Neural cell (in vitro differentiated cells): ENCODE results near the gene PIP4K2A. TPM values are rescaled to one million over a fixed set of nuclear protein-coding genes. Genes with fewer than 3 reads are reported as not detected.

Experiments
- H2AFZ ChIP-seq: fragments of 200-600, 300-800 bp; sonication (generic), shearing (Covaris generic); 2 replicates; pipeline ENCODE4 v1.6.0; 2014; ENCODE audit warnings: low read depth, mild to moderate bottlenecking, antibody characterized with exemption, low read length, moderate library complexity
- H3F3A ChIP-seq: fragments of 200-600 bp; shearing (Covaris generic); 2 replicates; pipeline ENCODE4 v1.6.1; 2016; ENCODE audit warnings: mild to moderate bottlenecking, moderate library complexity, mixed read lengths, antibody characterized with exemption, low read length; ENCODE audit not compliant: insufficient read depth, poor library complexity, severe bottlenecking
- H3K27ac ChIP-seq: fragments of 200-600, 300-800 bp; sonication (generic), shearing (Covaris generic); 2 replicates; pipeline ENCODE4 v1.5.1; 2014; ENCODE audit warnings: mild to moderate bottlenecking, low read length, moderate library complexity
- H3K27me3 ChIP-seq: fragments of 300-800, 200-600 bp; sonication (generic), shearing (Covaris generic); 2 replicates; pipeline ENCODE4 v1.6.0; 2014; ENCODE audit warnings: mild to moderate bottlenecking, low read depth, low read length, moderate library complexity; ENCODE audit not compliant: insufficient read depth
- H3K36me3 ChIP-seq: fragments of 300-800, 200-600 bp; sonication (generic), shearing (Covaris generic); 2 replicates; pipeline ENCODE4 v1.5.1; 2014; ENCODE audit warnings: mild to moderate bottlenecking, antibody characterized with exemption, low read length, moderate library complexity; ENCODE audit not compliant: insufficient read depth
- H3K4me2 ChIP-seq: fragments of 300-800, 200-600 bp; sonication (generic), shearing (Covaris generic); 2 replicates; pipeline ENCODE4 v1.6.0; 2014; ENCODE audit warnings: mild to moderate bottlenecking, low read length
- H3K4me3 ChIP-seq: fragments of 300-800, 200-600 bp; sonication (generic), shearing (Covaris generic); 2 replicates; pipeline ENCODE4 v1.5.1; 2014; ENCODE audit warnings: mild to moderate bottlenecking, low read length, moderate library complexity
- H3K79me2 ChIP-seq: fragments of 200-600 bp; shearing (Covaris generic); replicated peaks from 2 replicates; pipeline ENCODE4 v1.6.0; 2014; ENCODE audit warnings: mild to moderate bottlenecking, low read length, moderate library complexity; ENCODE audit not compliant: insufficient read depth
- H3K9ac ChIP-seq: fragments of 300-800, 200-600 bp; sonication (generic), shearing (Covaris generic); 2 replicates; pipeline ENCODE4 v1.6.1; 2016; ENCODE audit warnings: mild to moderate bottlenecking, low read length, mixed read lengths
- H3K9me2 ChIP-seq: fragments of 200-600 bp; shearing (Covaris generic); 2 replicates; pipeline ENCODE4 v1.6.1; 2016; ENCODE audit warnings: mild to moderate bottlenecking, low read length, mixed read lengths; ENCODE audit not compliant: insufficient read depth
- H3K9me3 ChIP-seq: fragments of 200-600, 300-800 bp; sonication (generic), shearing (Covaris generic); 2 replicates; pipeline ENCODE4 v1.6.1; 2016; ENCODE audit warnings: mild to moderate bottlenecking, mixed run types, low read length, moderate library complexity, mixed read lengths
- H4K20me1 ChIP-seq: fragments of 200-600 bp; shearing (Covaris generic); 2 replicates; pipeline ENCODE4 v1.6.1; 2016; ENCODE audit warnings: mild to moderate bottlenecking, mixed run types; ENCODE audit not compliant: insufficient read depth
- EP300 ChIP-seq: fragments of 450-650 bp; conservative IDR thresholded peaks from 2 replicates; pipeline ENCODE4 v1.6.1; 2014; ENCODE audit warnings: antibody characterized with exemption, mild to moderate bottlenecking, moderate library complexity; ENCODE audit not compliant: poor library complexity, severe bottlenecking
- EZH2 ChIP-seq: fragments of 200-600, 300-800 bp; shearing (Covaris generic), sonication (generic); IDR thresholded peaks from 2 replicates; pipeline ENCODE4 v1.6.1; 2014; ENCODE audit warnings: antibody characterized with exemption, low read length, borderline replicate concordance, mild to moderate bottlenecking; ENCODE audit not compliant: insufficient read depth, poor library complexity, severe bottlenecking
- MXI1 ChIP-seq: fragments of 450-650 bp; conservative IDR thresholded peaks from 2 replicates; pipeline ENCODE4 v1.6.1; 2014; ENCODE audit warnings: antibody characterized with exemption, mild to moderate bottlenecking; ENCODE audit not compliant: poor library complexity, severe bottlenecking
- POLR2AphosphoS5 ChIP-seq: IDR thresholded peaks from 2 replicates; pipeline ENCODE4 v1.6.1; 2012
- RAD21 ChIP-seq: fragments of 450-650 bp; conservative IDR thresholded peaks from 2 replicates; pipeline ENCODE4 v1.6.1; 2014; ENCODE audit warnings: antibody characterized with exemption, mild to moderate bottlenecking, moderate library complexity
- SMC3 ChIP-seq: fragments of 450-650 bp; conservative IDR thresholded peaks from 2 replicates; pipeline ENCODE4 v1.6.1; 2014; ENCODE audit warnings: antibody characterized with exemption, mild to moderate bottlenecking, moderate library complexity; ENCODE audit not compliant: poor library complexity
- TAF1 ChIP-seq: IDR thresholded peaks from 2 replicates; pipeline ENCODE4 v1.6.1; 2012; ENCODE audit warnings: low read depth
- polyA plus RNA-seq: library from polyadenylated mRNA; depleted of rRNA; stranded (reverse); fragments of >200 nt; gene quantifications from 2 replicates; pipeline ENCODE4 v1.2.3, GENCODE V29; 2014
- TF ChIP-seq, protein P1 (sequence below): IDR thresholded peaks from 2 replicates; pipeline ENCODE4 v1.6.1; 2012; ENCODE audit warnings: borderline replicate concordance
- TF ChIP-seq, protein P2 (sequence below): fragments of 450-650 bp; IDR thresholded peaks from 2 replicates; pipeline ENCODE4 v1.5.1; 2014; ENCODE audit warnings: antibody characterized with exemption, mild to moderate bottlenecking, moderate library complexity; ENCODE audit not compliant: poor library complexity, severe bottlenecking

PIP4K2A gene
- polyA plus RNA-seq, 1 donor from 2014 or later = 12.6 TPM

DNA sequence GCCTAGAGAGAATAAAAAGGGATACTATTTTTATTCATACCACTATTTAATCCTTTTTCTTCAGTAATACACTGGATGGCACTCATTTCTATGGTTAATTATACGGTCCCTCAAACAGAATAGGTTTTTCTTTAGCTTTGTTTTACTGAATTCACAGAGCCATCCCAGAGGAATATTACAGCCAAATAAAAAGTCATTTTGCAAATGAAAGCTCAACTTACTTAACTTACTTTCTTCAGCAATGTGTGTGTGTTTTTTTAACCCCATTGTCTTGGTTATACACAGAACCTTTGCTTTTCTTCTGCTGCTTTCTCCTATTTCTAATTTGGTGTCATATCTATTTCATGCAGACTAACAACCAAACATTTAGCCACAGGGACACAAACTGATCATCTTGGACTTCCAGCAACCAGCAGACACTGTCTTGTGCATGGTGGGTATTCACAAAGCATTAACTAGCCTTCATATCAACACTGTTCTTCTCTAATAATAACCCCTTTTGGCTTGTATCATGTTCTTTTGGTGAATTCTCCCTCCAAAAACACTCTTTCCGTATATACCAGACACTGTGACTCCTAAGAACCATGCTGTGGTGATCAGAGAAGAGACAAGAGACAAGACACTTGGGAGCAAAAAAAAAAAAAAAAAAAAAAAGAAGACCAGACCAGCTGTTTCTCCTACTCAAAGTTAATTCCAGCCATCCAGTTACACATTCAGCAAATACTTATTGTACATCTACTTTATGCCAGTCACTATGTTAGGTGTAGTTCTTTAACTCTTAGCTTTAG, 40.4 kb downstream of the PIP4K2A start:
- H3K4me3 ChIP-seq = no peak overlapping the region
- no peaks in the 10 kb centered on the region for H3K36me3 ChIP-seq
- no peak for TF ChIP-seq POLR2AphosphoS5
- no peaks in the 10 kb centered on the region for H3K27me3 ChIP-seq
- no peaks in the 10 kb centered on the region for H3F3A ChIP-seq
- H3K9ac ChIP-seq = no peak overlapping the region
- H3K79me2 ChIP-seq = peaks cover 13% of the 10 kb centered on the region
- no peak overlapping the region for H2AFZ ChIP-seq
- no peaks in the 10 kb centered on the region for H3K9me2 ChIP-seq
- H3K4me2 ChIP-seq = no peak overlapping the region
- no peaks in the 10 kb centered on the region for H3K9me3 ChIP-seq
- H3K27ac ChIP-seq = no peak overlapping the region
- no peaks in the 10 kb centered on the region for H4K20me1 ChIP-seq

DNA sequence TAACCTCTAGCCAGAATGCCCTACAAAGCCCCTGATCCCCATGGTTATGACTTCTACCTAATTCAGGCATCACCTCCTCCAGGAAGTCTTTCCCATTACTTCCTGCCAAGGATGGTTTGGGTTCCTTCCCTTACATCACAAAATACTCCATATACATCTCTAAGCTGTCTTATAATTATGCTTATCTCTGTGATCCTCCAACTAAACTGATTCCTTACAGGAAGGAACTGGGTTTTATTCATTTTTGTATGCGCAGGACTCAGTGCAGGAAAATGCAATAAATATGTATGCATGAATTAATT, 41.3 kb downstream of the PIP4K2A start:
- Histone ChIP-seq H3K9me2 (no peaks in the 10 kb centered on the region), H4K20me1 (no peaks in the 10 kb centered on the region), H3K9me3 (no peaks in the 10 kb centered on the region), H3K9ac (no peak overlapping the region), H3K27ac (no peak overlapping the region), H2AFZ (no peak overlapping the region), H3K4me3 (no peak overlapping the region), H3K36me3 (no peaks in the 10 kb centered on the region), H3K27me3 (no peaks in the 10 kb centered on the region), H3K79me2 (peaks cover 10% of the 10 kb centered on the region), H3F3A (no peaks in the 10 kb centered on the region), H3K4me2 (no peak overlapping the region)
- no peak for TF ChIP-seq TAF1
- no peak for TF ChIP-seq MXI1
- TF ChIP-seq, protein P1, sequence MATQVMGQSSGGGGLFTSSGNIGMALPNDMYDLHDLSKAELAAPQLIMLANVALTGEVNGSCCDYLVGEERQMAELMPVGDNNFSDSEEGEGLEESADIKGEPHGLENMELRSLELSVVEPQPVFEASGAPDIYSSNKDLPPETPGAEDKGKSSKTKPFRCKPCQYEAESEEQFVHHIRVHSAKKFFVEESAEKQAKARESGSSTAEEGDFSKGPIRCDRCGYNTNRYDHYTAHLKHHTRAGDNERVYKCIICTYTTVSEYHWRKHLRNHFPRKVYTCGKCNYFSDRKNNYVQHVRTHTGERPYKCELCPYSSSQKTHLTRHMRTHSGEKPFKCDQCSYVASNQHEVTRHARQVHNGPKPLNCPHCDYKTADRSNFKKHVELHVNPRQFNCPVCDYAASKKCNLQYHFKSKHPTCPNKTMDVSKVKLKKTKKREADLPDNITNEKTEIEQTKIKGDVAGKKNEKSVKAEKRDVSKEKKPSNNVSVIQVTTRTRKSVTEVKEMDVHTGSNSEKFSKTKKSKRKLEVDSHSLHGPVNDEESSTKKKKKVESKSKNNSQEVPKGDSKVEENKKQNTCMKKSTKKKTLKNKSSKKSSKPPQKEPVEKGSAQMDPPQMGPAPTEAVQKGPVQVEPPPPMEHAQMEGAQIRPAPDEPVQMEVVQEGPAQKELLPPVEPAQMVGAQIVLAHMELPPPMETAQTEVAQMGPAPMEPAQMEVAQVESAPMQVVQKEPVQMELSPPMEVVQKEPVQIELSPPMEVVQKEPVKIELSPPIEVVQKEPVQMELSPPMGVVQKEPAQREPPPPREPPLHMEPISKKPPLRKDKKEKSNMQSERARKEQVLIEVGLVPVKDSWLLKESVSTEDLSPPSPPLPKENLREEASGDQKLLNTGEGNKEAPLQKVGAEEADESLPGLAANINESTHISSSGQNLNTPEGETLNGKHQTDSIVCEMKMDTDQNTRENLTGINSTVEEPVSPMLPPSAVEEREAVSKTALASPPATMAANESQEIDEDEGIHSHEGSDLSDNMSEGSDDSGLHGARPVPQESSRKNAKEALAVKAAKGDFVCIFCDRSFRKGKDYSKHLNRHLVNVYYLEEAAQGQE = no peak
- TF ChIP-seq POLR2AphosphoS5 = no peak
- TF ChIP-seq, protein P2, sequence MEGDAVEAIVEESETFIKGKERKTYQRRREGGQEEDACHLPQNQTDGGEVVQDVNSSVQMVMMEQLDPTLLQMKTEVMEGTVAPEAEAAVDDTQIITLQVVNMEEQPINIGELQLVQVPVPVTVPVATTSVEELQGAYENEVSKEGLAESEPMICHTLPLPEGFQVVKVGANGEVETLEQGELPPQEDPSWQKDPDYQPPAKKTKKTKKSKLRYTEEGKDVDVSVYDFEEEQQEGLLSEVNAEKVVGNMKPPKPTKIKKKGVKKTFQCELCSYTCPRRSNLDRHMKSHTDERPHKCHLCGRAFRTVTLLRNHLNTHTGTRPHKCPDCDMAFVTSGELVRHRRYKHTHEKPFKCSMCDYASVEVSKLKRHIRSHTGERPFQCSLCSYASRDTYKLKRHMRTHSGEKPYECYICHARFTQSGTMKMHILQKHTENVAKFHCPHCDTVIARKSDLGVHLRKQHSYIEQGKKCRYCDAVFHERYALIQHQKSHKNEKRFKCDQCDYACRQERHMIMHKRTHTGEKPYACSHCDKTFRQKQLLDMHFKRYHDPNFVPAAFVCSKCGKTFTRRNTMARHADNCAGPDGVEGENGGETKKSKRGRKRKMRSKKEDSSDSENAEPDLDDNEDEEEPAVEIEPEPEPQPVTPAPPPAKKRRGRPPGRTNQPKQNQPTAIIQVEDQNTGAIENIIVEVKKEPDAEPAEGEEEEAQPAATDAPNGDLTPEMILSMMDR = no peak
- TF ChIP-seq SMC3 = no peak
- TF ChIP-seq EP300 = no peak
- TF ChIP-seq EZH2 = no peak
- TF ChIP-seq RAD21 = no peak
